K562 (cell line): ENCODE measurements around the gene UHMK1. TPM values are rescaled to one million over a fixed set of nuclear protein-coding genes. Genes with fewer than 3 reads are reported as not detected.

ENCODE experiments used
- ETV6 ChIP-seq, 3 experiments: fragments of 150-350 bp in 1 of 3; sonication (generic) in 1 of 3; formaldehyde crosslinking in 1 of 3; IDR thresholded peaks; 2 replicates each; pipeline versions ENCODE4 v1.6.1 to v1.8.0; 2014 to 2022; ENCODE audit warnings: borderline replicate concordance in 2 of 3, low read depth in 2 of 3, antibody characterized with exemption in 1 of 3, low read length in 1 of 3, mild to moderate bottlenecking in 1 of 3, missing genetic modification reagents in 1 of 3
- GATAD2B ChIP-seq: fragments of 450-650 bp; IDR thresholded peaks from 2 replicates; pipeline ENCODE4 v1.6.1; 2017; ENCODE audit warnings: mild to moderate bottlenecking, borderline replicate concordance
- LCOR ChIP-seq: sonication (generic); formaldehyde crosslinking; IDR thresholded peaks from 2 replicates; pipeline ENCODE4 v1.8.0; 2022; ENCODE audit warnings: mild to moderate bottlenecking, missing genetic modification reagents
- MCM3 ChIP-seq: fragments of 450-650 bp; IDR thresholded peaks from 2 replicates; pipeline ENCODE4 v1.6.1; 2016
- PHTF2 ChIP-seq: fragments of 250-450 bp; sonication (Bioruptor Pico); IDR thresholded peaks from 2 replicates; pipeline ENCODE4 v1.5.0; 2021; ENCODE audit warnings: mild to moderate bottlenecking
- PTTG1 ChIP-seq: fragments of 450-650 bp; IDR thresholded peaks from 2 replicates; pipeline ENCODE4 v1.6.1; 2016; ENCODE audit warnings: low read depth, mild to moderate bottlenecking, missing genetic modification characterization, missing compliant biosample characterization
- PURB ChIP-seq: sonication (generic); formaldehyde crosslinking; IDR thresholded peaks from 2 replicates; pipeline ENCODE4 v1.9.0; 2021; ENCODE audit warnings: low read depth, mild to moderate bottlenecking, missing genetic modification reagents
- RHOXF2B ChIP-seq: fragments of 250-450 bp; sonication (Bioruptor Pico); conservative IDR thresholded peaks from 2 replicates; pipeline ENCODE4 v1.5.1; 2021
- SP2 ChIP-seq: IDR thresholded peaks from 2 replicates; pipeline ENCODE4 v1.6.1; 2011; ENCODE audit warnings: mild to moderate bottlenecking, low read depth, low read length, moderate library complexity; ENCODE audit not compliant: poor library complexity, severe bottlenecking; ENCODE audit errors: extremely low read depth
- TOE1 ChIP-seq, 2 experiments: fragments of 450-650 bp in 1 of 2; sonication (generic) in 1 of 2; formaldehyde crosslinking in 1 of 2; IDR thresholded peaks; 2 replicates each; pipeline versions ENCODE4 v1.7.1 to v1.8.0; 2016 to 2022; ENCODE audit warnings: borderline replicate concordance in 2 of 2, mild to moderate bottlenecking in 2 of 2, antibody characterized with exemption in 1 of 2, inconsistent platforms in 1 of 2, low read depth in 1 of 2, missing genetic modification reagents in 1 of 2, moderate library complexity in 1 of 2
- ZFP1 ChIP-seq: fragments of 450-650 bp; formaldehyde crosslinking; IDR thresholded peaks from 2 replicates; pipeline ENCODE4 v1.4.0; 2020; ENCODE audit warnings: mild to moderate bottlenecking, mixed read lengths
- ZFP36 ChIP-seq: fragments of 150-350 bp; IDR thresholded peaks from 2 replicates; pipeline ENCODE4 v1.6.1; 2018; ENCODE audit warnings: low read length, low read depth; ENCODE audit not compliant: partially characterized antibody
- ZNF561 ChIP-seq: fragments of 450-650 bp; formaldehyde crosslinking; conservative IDR thresholded peaks from 2 replicates; pipeline ENCODE4 v1.4.0; 2020; ENCODE audit warnings: mild to moderate bottlenecking, moderate library complexity
- ZNF57 ChIP-seq: fragments of 450-650 bp; formaldehyde crosslinking; IDR thresholded peaks from 2 replicates; pipeline ENCODE4 v1.4.0; 2020; ENCODE audit warnings: mild to moderate bottlenecking, moderate library complexity
- polyA plus RNA-seq, 8 experiments: library from polyadenylated mRNA; depleted of rRNA in 4 of 8; stranded (reverse) in 5 of 8; unstranded in 3 of 8; fragments of >200 nt; fragmentation: Nextera tagmentation in 2 of 8; fragmentation: Illumina TruSeq in 1 of 8; extraction: Ambion mirVana in 2 of 8; extraction: Trizol in 1 of 8; gene quantifications; 2 replicates each; pipeline versions ENCODE4 v1.2.1 to v1.2.3, GENCODE V29; 2011 to 2014; ENCODE audit warnings: inconsistent platforms in 1 of 8, missing spikeins in 1 of 8
- total RNA-seq, 7 experiments: library from RNA; depleted of rRNA in 6 of 7; stranded (reverse); fragments of >200 nt in 6 of 7; fragmentation: Illumina TruSeq in 2 of 7; extraction: Trizol in 2 of 7; gene quantifications; 2 replicates each; pipeline versions ENCODE4 v1.2.1 to v1.2.3, GENCODE V29; 2011 to 2021; ENCODE audit warnings: low replicate concordance in 1 of 7
- TF ChIP-seq, protein P1 (sequence below): sonication (generic); formaldehyde crosslinking; IDR thresholded peaks from 2 replicates; pipeline ENCODE4 v1.8.0; 2022; ENCODE audit warnings: mild to moderate bottlenecking, missing genetic modification reagents
- TF ChIP-seq, protein P2 (sequence below): fragments of 250-450 bp; sonication (Bioruptor Pico); IDR thresholded peaks from 2 replicates; pipeline ENCODE4 v1.5.0; 2022; ENCODE audit warnings: mild to moderate bottlenecking
- TF ChIP-seq, protein P3 (sequence below), 2 experiments: fragments of 450-650 bp; IDR thresholded peaks; 2 replicates each; pipeline ENCODE4 v1.6.1; 2016; ENCODE audit warnings: mild to moderate bottlenecking in 2 of 2, borderline replicate concordance in 1 of 2, low read depth in 1 of 2, moderate library complexity in 1 of 2

UHMK1 gene
- total and polyA plus RNA-seq, 9 of the 15 experiments (the other 6 are each of a cell fraction or from before 2014, with no cell fraction given), result 13.1 to 72.4 (median 38.3) TPM

DNA sequence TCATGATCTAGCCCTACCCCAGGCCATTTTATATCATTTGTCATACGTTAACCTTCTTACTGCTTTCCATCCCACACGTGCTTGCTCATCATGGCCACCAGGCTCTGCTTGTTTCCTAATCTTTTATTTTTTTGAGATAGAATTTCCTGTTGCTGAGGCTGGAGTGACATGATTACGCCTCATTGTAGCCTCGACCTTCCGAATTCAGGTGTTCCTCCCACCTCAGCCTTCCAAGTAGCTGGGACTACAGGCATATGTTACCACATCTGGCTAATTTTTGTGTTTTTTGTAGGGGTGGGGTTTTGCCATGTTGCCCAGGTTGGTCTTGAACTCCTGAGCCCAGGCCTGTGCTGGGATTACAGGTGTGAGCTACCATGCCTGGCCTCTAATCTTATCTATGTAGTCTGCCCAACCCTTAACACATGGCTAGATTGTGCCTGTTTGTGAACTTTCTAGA, 67.2 kb downstream of the UHMK1 start (continued):
- TF ChIP-seq GATAD2B (no peak), ZNF561 (CRISPR knock-in tag) (no peak), TOE1 (IDR thresholded peaks at IDR 0.05; ENCODE audit: borderline replicate concordance) (no peak), TOE1 (CRISPR knock-in tag; IDR thresholded peaks at IDR 0.05; ENCODE audit: borderline replicate concordance, low read depth) (no peak), ZFP36 (no peak), PURB (CRISPR knock-in tag) (no peak), ZNF57 (CRISPR knock-in tag) (no peak), RHOXF2B (no peak), LCOR (CRISPR knock-in tag) (no peak), PTTG1 (tag) (no peak), ZFP1 (no peak), ETV6 (IDR thresholded peaks at IDR 0.05; ENCODE audit: borderline replicate concordance in 1 of 2, low read depth in 2 of 2, low read length in 1 of 2) (no peak), ETV6 (CRISPR knock-in tag; IDR thresholded peaks at IDR 0.05; ENCODE audit: borderline replicate concordance) (no peak), PHTF2 (no peak), MCM3 (no peak), SP2 (no peak)
- TF ChIP-seq, protein P1, sequence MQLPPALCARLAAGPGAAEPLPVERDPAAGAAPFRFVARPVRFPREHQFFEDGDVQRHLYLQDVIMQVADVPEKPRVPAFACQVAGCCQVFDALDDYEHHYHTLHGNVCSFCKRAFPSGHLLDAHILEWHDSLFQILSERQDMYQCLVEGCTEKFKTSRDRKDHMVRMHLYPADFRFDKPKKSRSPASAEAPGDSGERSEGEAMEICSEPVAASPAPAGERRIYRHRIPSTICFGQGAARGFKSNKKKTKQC (CRISPR knock-in tag), result no peak
- TF ChIP-seq, protein P2, sequence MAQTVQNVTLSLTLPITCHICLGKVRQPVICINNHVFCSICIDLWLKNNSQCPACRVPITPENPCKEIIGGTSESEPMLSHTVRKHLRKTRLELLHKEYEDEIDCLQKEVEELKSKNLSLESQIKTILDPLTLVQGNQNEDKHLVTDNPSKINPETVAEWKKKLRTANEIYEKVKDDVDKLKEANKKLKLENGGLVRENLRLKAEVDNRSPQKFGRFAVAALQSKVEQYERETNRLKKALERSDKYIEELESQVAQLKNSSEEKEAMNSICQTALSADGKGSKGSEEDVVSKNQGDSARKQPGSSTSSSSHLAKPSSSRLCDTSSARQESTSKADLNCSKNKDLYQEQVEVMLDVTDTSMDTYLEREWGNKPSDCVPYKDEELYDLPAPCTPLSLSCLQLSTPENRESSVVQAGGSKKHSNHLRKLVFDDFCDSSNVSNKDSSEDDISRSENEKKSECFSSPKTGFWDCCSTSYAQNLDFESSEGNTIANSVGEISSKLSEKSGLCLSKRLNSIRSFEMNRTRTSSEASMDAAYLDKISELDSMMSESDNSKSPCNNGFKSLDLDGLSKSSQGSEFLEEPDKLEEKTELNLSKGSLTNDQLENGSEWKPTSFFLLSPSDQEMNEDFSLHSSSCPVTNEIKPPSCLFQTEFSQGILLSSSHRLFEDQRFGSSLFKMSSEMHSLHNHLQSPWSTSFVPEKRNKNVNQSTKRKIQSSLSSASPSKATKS (CRISPR knock-in tag), result no peak
- TF ChIP-seq, protein P3, sequence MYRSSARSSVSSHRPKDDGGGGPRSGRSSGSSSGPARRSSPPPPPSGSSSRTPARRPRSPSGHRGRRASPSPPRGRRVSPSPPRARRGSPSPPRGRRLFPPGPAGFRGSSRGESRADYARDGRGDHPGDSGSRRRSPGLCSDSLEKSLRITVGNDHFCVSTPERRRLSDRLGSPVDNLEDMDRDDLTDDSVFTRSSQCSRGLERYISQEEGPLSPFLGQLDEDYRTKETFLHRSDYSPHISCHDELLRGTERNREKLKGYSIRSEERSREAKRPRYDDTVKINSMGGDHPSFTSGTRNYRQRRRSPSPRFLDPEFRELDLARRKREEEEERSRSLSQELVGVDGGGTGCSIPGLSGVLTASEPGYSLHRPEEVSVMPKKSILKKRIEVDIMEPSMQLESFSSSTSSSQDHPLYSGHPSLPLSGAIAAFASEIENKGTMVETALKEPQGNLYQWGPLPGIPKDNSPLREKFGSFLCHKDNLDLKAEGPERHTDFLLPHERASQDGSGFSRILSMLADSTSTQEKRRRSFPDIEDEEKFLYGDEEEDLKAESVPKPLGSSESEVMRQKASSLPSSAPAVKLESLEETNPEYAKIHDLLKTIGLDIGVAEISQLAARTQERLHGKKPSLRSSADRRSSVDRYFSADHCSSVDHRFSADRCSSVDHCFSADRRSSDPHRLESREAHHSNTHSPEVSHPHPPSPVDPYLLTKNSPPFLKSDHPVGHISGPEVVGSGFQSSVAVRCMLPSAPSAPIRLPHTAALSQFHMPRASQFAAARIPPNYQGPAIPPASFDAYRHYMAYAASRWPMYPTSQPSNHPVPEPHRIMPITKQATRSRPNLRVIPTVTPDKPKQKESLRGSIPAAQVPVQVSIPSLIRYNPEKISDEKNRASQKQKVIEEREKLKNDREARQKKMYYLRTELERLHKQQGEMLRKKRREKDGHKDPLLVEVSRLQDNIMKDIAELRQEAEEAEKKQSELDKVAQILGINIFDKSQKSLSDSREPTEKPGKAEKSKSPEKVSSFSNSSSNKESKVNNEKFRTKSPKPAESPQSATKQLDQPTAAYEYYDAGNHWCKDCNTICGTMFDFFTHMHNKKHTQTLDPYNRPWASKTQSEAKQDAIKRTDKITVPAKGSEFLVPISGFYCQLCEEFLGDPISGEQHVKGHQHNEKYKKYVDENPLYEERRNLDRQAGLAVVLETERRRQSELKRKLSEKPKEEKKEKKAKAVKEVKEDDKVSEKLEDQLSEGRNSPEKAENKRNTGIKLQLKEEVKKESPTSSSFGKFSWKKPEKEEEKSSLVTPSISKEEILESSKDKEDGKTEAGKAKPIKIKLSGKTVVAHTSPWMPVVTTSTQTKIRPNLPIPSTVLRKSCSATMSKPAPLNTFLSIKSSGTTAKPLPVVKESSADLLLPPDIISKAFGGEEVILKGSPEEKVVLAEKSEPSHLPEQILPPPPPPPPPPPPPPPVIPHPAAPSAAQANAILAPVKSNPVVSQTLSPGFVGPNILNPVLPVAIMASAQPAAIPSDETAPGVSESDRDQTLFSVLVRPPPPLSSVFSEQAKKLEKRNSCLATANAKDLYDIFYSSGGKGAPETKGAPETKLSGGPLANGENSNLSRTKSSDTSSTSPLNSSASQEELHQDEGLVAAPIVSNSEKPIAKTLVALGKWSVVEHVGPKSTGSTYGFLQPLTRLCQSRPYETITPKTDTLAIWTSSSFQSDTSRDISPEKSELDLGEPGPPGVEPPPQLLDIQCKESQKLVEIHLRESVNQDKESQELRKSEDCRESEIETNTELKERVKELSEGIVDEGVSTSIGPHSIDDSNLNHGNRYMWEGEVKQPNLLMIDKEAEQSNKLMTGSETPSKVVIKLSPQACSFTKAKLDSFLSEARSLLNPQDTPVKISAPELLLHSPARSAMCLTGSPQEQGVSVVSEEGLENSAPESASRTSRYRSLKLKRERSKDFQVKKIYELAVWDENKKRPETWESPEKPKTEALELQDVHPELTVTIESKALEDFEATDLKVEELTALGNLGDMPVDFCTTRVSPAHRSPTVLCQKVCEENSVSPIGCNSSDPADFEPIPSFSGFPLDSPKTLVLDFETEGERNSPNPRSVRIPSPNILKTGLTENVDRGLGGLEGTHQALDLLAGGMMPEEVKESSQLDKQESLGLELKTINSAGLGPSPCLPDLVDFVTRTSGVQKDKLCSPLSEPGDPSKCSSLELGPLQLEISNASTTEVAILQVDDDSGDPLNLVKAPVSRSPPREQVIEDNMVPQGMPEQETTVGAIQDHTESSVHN (IDR thresholded peaks at IDR 0.05; ENCODE audit: borderline replicate concordance in 1 of 2, low read depth in 1 of 2), result no peak
